NCI-H82 (cell line): ENCODE results near the gene C5AR1.
"Not testable (repeated sequence)": the region's sequence is repeated elsewhere in the genome, so short reads cannot be mapped to it uniquely, and the experiment has no call there.

Source experiments
- DNase-seq: peaks from one replicate; lab custom pipeline; 2025; lab: John Stamatoyannopoulos, UW

Gene C5AR1

DNA sequence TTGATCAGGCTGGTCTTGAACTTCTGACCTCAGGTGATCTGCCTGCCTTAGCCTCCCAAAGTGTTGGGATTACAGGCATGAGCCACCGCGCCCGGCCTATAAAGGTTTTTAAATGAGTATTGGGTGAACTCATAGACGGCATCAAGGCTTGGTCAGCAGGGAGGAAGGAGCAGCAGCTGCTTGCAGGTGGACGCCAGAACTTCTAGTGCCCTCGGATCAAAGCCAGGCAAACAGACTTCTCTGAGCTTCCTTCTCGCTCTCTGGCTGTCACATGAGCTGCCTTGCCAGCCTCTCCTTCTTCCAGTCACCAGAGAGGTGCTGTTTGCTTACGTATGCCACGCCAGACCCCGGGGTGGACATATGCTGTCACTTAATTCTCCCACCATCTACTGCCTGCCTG lies 55.8 kb downstream of the C5AR1 start:
- DNase-seq = not testable (repeated sequence)

DNA sequence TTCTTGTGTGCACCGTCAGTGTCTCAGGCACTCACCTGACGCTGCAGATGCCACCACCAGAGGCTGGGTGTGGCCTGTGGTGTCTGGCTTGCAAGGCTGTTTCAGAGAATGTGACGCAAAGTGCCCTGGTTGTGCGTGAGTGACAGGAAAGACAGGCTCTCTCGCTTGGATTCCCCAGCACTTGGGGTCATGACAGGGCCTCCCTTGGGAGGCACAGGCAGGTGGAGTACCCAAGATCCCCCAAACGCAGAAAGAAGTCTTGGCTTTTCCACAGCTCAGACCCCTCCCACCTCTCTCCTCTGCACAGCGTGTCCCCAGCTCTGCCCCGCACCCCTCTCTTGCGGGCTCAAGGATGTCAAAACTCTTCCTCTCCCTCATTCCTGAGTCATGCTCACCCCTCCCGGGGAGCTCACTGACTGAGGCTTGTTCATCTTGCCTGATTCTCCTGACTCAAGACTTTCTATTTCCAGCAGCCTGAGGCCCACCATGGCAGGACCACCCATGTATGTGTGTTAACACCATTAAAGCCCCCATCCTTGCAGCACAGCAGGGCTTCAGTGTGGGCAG lies 60.5 kb downstream of the C5AR1 start:
- no peak for DNase-seq

DNA sequence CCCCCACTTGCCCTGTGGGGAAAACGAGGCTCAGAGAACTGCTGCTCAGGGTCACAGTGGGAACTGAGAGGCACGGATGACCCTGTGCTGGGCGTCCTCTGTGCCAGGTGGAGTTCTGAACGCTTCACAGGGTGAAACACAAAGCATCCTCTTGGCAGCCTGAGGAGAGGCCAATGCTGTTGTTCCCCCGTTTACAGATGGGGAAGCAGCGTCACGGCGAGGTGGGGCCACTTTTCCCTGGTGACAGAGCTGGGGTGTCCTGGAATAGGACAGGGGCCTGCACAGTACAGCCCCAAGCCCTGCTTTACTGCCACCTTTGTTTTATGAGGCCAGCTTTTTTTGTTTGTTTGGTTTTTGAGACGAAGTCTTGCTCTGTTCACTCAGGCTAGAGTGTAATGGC lies 61.6 kb downstream of the C5AR1 start:
- DNase-seq = no peak
